ENCODE data around the gene EN1.

EN1 gene

GRCh38 chr2:118794546-118794945 is 52.9 kb downstream of the EN1 start:
- H3K27me3 ChIP-seq (replicated peaks; ENCODE audit: control insufficient read depth, insufficient read depth, low read length, poor library complexity, severe bottlenecking) = no peaks in the 10 kb centered on the region
- no peak overlapping the region for H3K27ac ChIP-seq (ENCODE audit: insufficient read depth, low read length, poor library complexity, severe bottlenecking)
- H3K9me3 ChIP-seq (ENCODE audit: control insufficient read depth, low read length) = no peaks in the 10 kb centered on the region
- H3K4me3 ChIP-seq (ENCODE audit: insufficient read depth, low read depth, low read length, poor library complexity, severe bottlenecking) = no peak overlapping the region
- no peaks in the 10 kb centered on the region for H3K36me3 ChIP-seq (ENCODE audit: control insufficient read depth, insufficient read depth, low read length)
- H3K4me1 ChIP-seq (ENCODE audit: control insufficient read depth, insufficient read depth, low read length, poor library complexity, severe bottlenecking) = no peaks in the 10 kb centered on the region
- no peak for DNase-seq

Data from effector memory CD4-positive, alpha-beta T cell (primary cell).